ENCODE measurements around the gene CFAP46.

DNA sequence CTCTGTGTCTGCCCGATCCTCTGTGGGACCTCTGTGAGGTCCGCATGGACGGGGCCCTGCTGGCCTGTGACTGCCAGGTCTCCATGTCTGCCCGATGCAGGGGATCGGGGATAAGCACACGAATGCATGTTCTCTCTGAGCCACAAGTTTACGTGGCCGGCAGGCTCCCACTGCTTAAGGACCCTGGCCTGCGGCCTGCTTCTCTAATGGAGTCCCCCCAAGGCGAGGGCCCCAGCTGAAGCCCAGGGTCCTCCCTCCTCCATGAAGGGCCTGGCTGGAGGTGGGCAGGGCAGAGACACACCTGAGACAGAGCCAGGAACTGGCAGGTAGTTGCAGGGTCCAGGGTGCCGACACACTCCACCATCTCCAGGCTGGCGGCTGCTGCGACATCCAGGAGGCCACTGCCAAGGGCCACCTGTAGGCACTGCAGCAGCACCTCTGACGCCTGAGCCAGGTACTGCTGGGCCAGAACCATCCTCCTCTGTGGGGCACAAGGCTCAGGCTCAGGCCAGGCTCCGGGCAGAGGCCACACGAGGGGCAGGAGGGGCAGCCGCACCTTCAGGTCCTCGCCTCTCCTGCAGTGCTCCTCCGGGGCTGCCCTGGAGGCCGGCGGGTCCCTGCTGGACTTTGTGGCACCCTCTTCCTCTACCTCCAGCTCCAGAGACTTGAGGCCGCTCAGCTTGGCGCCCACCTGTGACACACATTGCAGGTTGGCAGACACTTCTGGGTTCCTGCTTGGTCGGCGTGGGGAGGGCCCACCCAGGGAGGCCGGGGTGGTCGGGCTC, 95.5 kb downstream of the CFAP46 start:
- TF ChIP-seq, protein P1, sequence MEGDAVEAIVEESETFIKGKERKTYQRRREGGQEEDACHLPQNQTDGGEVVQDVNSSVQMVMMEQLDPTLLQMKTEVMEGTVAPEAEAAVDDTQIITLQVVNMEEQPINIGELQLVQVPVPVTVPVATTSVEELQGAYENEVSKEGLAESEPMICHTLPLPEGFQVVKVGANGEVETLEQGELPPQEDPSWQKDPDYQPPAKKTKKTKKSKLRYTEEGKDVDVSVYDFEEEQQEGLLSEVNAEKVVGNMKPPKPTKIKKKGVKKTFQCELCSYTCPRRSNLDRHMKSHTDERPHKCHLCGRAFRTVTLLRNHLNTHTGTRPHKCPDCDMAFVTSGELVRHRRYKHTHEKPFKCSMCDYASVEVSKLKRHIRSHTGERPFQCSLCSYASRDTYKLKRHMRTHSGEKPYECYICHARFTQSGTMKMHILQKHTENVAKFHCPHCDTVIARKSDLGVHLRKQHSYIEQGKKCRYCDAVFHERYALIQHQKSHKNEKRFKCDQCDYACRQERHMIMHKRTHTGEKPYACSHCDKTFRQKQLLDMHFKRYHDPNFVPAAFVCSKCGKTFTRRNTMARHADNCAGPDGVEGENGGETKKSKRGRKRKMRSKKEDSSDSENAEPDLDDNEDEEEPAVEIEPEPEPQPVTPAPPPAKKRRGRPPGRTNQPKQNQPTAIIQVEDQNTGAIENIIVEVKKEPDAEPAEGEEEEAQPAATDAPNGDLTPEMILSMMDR (conservative IDR thresholded peaks at IDR 0.05 in 1 of 2, IDR thresholded peaks at IDR 0.05 in 1 of 2; ENCODE audit: extremely low read depth in 1 of 2, insufficient read depth in 1 of 2, low read depth in 1 of 2, low read length in 2 of 2): no peak
- no peak for TF ChIP-seq EZH2 (IDR thresholded peaks at IDR 0.05; ENCODE audit: borderline replicate concordance, low read length)
